Bronchial epithelial cell (primary cell): Measurements from ENCODE around the gene PTBP1. TPM values are rescaled to one million over a fixed set of nuclear protein-coding genes. Genes with fewer than 3 reads are reported as not detected.
A peak's percentile ranks its signal among the peaks of the same experiment; 100 is the strongest.

ENCODE experiments used
- DNase-seq: peaks from one replicate; pipeline ENCODE4 v3.0.0-alpha.2; 2010; ENCODE audit warnings: low read depth
- FAIRE-seq: peaks from 2 replicates; lab custom pipeline; 2011; peaks lifted over from hg19 to GRCh38; lab: Jason Lieb, UNC
- H3K27me3 ChIP-seq: 2 replicates; pipeline ENCODE4 v1.5.1; 2011; ENCODE audit warnings: low read length; ENCODE audit not compliant: control insufficient read depth, insufficient read depth
- H3K36me3 ChIP-seq: 2 replicates; pipeline ENCODE4 v1.5.1; 2011; ENCODE audit warnings: low read length; ENCODE audit not compliant: control insufficient read depth, insufficient read depth
- H3K4me3 ChIP-seq: 2 replicates; pipeline ENCODE4 v1.5.1; 2011; ENCODE audit warnings: mild to moderate bottlenecking, low read depth, low read length, control low read depth
- CTCF ChIP-seq: IDR thresholded peaks from 2 replicates; pipeline ENCODE4 v1.5.1; 2011; ENCODE audit warnings: mild to moderate bottlenecking, moderate library complexity, low read length, control low read depth, inconsistent platforms; ENCODE audit not compliant: insufficient read depth, severe bottlenecking
- total RNA-seq: library from RNA; depleted of rRNA; stranded (reverse); fragments of >200 nt; gene quantifications from 2 replicates; pipeline ENCODE4 v1.2.1, GENCODE V29; 2014

PTBP1 gene
- total RNA-seq: 99.0 TPM in 2 replicates

- Histone ChIP-seq H3K4me3 (peak within 1 kb of the TSS; percentile 78), H3K36me3 (peaks cover 24% of the 10 kb centered on the region), H3K27me3 (no peaks in the 10 kb centered on the region)
- DNase-seq: peak; percentile 100
- TF ChIP-seq CTCF: no peak
- FAIRE-seq: peak; percentile 99
These were observed at the start of gene PTBP1 for GRCh38 chr19:796692-797527. TSS of gene PTBP1 (plus strand) at chr19:797452. CDS start at chr19:797498, 46 bp downstream.

- no peaks in the 10 kb centered on the region for H3K27me3 ChIP-seq
- H3K36me3 ChIP-seq: no peaks in the 10 kb centered on the region
- FAIRE-seq (no peak), DNase-seq (no peak)
- TF ChIP-seq CTCF: no peak
- H3K4me3 ChIP-seq: no peak overlapping the region
These were observed 49.0 kb upstream of the PTBP1 start for GRCh38 chr19:748274-748598.

GRCh38 chr19:749811-750210 is 47.4 kb upstream of the PTBP1 start:
- no peak for TF ChIP-seq CTCF
- H3K27me3 ChIP-seq: no peaks in the 10 kb centered on the region
- no peak overlapping the region for H3K4me3 ChIP-seq
- FAIRE-seq (no peak), DNase-seq (no peak)
- peaks cover 1% of the 10 kb centered on the region for H3K36me3 ChIP-seq

- FAIRE-seq (no peak), DNase-seq (peak; percentile 66)
- no peak for TF ChIP-seq CTCF
- H3K36me3 ChIP-seq: peaks cover 6% of the 10 kb centered on the region
- H3K4me3 ChIP-seq: peak within 1 kb of the TSS; percentile 58
- no peaks in the 10 kb centered on the region for H3K27me3 ChIP-seq
These were observed 46.4 kb upstream of the PTBP1 start, which contains the start of gene MISP for GRCh38 chr19:750640-751423. TSS of gene MISP (plus strand) at chr19:751112. CDS start at chr19:756947, 5,835 bp downstream.

- FAIRE-seq: no peak
- Histone ChIP-seq H3K27me3 (no peaks in the 10 kb centered on the region), H3K36me3 (peaks cover 10% of the 10 kb centered on the region), H3K4me3 (peak overlapping the region; percentile 58)
- no peak for TF ChIP-seq CTCF
- DNase-seq: peak; percentile 86
These were observed 45.5 kb upstream of the PTBP1 start for GRCh38 chr19:751501-752341.
